ENCODE measurements around the gene ANKRD36.
"Not testable (repeated sequence)": the region's sequence is repeated elsewhere in the genome, so short reads cannot be mapped to it uniquely, and the experiment has no call there.

The ANKRD36 gene

DNA sequence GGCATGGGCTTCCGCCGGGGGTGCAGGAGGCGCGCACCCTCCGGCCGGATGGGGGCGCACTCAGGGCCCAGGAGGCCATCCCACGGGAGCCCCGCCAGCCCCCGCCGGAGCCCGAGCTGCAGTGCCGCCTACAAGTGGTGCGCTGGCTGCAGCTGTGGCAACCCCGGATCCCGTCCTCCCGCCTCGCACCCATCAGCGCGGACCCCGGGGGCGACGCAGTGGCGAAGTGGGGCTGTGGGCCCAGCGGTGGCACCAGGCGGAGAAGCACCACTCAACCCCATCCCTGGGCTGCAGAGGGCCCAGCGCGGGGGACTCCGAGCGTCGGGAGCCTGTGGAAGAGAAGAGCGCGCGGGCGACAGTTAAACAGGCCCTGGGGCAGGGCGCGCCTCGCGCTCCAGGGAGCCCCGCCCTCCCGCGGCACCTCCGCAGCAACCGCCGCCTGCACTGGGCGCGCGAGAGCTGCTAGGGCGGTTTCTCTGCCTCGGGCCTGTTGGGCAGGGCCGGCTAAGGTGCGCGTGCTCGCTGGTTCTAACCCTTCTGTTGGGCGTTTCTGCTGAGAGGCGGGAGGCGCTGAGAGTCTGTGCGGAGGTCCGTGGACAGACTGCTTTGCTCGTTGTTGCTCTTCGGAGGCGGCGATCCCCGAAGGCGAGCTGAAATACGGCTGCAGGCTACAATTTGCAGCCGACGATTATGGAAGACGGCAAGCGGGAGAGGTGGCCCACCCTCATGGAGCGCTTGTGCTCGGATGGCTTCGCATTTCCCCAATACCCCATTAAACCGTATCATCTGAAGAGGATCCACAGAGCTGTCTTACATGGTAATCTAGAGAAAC, at the start of gene ANKRD36:
Gene ANKRD36, plus strand, starts transcription at position 104 of the 832 bp plus-strand sequence. Its CDS starts 587 bp downstream, at position 691.
- peak; percentile 77 to 83 for DNase-seq (ENCODE audit: extremely low read depth in 1 of 2, low read depth in 1 of 2)

DNA sequence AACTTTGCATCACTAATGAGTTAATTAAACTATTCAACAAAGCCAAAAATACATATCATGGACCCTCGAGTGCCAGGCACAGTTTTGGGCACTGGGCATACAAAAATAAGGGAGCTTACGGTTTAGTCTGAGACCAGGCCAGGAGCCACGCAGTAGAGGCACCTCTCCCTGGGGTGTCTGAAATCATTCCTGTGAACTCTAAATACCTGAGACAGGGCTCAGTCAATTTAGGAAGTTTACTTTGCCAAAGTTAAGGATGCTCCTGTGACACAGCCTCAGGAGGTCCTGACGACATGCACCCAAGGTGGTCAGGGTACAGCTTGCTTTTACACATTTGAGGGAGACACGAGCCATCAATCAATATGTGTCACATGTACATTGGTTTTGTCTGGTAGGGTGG, 46.9 kb upstream of the ANKRD36 start:
- DNase-seq (ENCODE audit: extremely low read depth in 1 of 2, low read depth in 1 of 2) = not testable (repeated sequence)

- no peak for DNase-seq (ENCODE audit: extremely low read depth in 1 of 2, low read depth in 1 of 2)
Measured at GRCh38 chr2:97067279-97068004, 45.5 kb upstream of the ANKRD36 start.

DNA sequence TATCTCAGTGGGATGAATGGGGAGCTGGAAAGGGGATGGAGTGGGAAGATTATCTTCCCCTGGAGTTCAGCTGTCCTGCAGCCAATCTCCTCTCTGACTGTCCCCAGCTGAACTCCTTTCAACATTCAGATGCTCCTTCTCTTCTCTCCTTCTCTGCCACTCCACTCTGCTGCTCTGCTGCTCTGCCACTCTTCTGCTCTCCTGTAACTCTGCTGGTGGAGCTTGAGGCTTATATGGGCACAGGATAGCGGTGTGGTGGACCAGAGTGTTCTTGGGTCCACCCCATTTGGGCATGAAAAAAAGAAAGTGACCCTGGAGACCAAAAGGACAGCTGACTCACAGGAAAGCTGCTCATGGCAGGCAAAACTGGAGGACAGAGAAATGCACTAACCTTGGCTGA, 44.9 kb upstream of the ANKRD36 start:
- DNase-seq (ENCODE audit: extremely low read depth in 1 of 2, low read depth in 1 of 2) = no peak

DNA sequence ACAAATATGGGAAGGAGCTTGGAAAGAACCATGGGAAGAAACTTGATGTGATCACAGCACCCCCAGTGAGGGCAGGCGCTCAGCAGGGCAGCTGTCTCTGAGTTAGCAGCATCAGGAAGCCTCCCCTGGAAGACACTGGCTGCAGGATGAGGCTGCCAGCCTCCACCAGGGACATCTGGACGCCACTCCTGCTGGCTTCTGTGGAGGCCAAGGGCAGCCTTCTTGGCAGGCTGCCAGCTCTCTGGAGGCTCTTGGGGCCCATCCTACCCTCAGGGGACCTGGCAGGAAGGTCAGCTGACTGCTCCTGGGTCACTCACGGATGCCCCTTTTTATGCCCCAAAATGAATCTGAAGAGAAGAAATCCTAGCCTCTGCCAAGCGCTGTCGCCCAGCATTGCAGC, 44.2 kb upstream of the ANKRD36 start:
- DNase-seq (ENCODE audit: extremely low read depth in 1 of 2, low read depth in 1 of 2) = not testable (repeated sequence)

DNA sequence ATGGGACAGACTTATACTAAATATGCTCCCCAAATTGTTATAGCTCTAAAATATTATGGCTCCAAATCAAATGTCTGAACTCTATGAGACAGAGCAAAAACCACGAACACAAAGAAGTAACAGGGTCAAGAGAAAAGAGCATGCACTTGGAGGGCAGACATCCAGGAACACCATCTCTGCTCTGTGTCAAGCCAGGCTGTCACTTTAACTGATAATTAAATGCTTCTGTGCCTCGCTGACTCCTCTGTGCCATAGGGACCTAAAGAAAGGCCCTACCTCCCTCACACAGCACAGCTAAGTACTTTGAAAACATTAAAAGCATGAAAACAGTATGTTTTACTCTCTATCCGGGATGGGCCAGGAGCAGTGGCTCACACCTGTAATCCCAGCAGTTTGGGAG, 42.0 kb upstream of the ANKRD36 start:
- not testable (repeated sequence) for DNase-seq (ENCODE audit: extremely low read depth in 1 of 2, low read depth in 1 of 2)

DNA sequence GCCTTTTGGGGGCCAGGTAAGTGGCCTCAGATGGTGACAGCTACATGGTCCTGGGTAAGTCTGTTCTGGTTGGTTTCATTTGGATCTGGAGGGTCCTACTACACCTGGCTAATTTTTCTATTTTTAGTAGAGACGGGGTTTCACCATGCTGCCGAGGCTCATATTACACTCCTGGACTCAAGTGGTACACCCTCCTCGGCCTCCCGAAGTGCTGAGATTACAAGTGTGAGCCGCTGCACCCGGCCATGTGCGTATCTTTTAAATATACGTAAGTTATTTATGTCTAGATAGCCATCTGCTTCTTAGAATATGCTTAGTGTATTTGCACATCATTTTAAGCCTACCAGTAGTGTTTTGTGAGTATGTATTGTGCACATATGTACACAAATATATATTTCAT, 35.7 kb upstream of the ANKRD36 start:
- not testable (repeated sequence) for DNase-seq (ENCODE audit: extremely low read depth in 1 of 2, low read depth in 1 of 2)

DNA sequence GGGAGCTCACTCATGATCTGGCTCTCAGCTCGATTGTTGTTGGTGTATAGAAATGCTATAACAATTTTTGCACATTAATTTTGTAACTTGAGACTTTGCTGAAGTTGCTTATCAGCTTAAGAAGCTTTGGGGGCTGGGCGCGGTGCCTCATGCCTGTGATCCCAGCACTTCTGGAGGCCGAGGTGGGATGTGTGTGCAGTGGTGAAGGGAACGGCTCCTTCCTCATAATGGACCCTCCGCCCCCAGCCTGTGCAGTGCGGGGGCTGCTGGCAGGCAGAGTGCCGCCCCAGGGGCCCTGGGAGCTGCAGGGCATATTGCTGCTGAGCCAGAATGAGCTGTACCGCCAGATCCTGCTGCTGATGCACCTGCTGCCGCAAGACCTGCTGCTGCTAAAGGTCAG, 32.1 kb upstream of the ANKRD36 start:
- not testable (repeated sequence) for DNase-seq (ENCODE audit: extremely low read depth in 1 of 2, low read depth in 1 of 2)

DNA sequence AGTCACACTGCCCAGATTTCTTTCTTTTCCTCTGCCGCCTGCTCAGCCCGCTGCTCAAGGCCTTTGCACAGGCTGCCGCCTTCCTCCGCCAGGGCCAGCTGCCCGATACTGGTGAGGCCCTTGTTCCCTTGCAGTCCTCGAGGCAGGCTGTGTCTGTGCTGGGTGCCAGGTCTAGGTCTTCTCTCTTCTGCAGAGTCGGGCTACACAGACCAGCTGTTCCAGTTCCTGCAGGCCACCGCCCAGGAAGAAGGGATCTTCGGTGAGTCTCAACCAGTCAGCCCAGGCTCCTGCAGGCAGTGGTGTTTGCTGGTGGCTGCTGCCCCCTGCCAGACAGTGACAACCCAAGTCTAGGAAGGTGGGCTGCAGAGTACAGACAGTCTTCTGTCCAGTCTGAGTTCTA, 30.7 kb upstream of the ANKRD36 start:
- not testable (repeated sequence) for DNase-seq (ENCODE audit: extremely low read depth in 1 of 2, low read depth in 1 of 2)

DNA sequence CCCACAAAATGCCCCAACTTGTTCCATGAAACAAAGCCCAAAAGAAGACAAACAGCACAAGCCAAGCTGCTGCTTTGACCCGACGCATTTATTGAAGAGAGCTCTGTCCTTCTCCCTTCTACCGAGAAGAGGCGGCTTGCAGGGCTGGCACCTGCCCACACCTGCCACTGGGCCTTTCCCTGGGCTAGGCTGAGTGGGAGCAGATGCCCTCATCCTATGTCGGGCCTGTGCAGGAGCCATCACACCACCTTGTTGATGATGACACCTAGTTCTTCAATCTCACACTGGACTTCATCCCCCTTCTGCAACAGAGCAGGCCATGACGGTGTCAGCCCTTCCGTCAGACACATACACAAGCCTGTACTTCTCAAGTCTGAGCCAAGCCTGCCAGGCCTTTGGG, 29.4 kb upstream of the ANKRD36 start:
- not testable (repeated sequence) for DNase-seq (ENCODE audit: extremely low read depth in 1 of 2, low read depth in 1 of 2)

DNA sequence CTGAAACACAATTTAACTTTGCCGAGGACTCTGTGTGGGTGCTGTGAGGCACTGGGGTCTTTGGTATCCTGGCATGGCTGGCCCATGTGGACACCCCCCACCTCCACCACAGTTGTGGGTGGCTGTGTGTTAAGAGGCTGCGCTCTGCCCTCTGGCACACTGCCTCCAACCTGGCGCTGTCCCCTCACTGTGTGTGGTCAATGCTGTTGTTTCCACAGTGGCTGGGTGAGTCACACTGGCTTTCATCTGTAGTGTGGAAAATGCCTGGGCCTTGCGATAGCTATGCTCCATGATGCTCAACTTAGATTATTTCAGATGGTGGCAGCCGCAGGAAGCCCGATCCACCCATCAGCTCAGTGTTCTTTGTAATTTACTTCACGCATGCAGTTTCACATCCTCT, 27.9 kb upstream of the ANKRD36 start:
- DNase-seq (ENCODE audit: extremely low read depth in 1 of 2, low read depth in 1 of 2) = not testable (repeated sequence)

- DNase-seq (ENCODE audit: extremely low read depth in 1 of 2, low read depth in 1 of 2) = not testable (repeated sequence)
Measured at GRCh38 chr2:97088706-97089105, 24.2 kb upstream of the ANKRD36 start.

- not testable (repeated sequence) for DNase-seq (ENCODE audit: extremely low read depth in 1 of 2, low read depth in 1 of 2)
Measured at GRCh38 chr2:97092946-97093345, 20.0 kb upstream of the ANKRD36 start.

GRCh38 chr2:97093983-97094771, 18.8 kb upstream of the ANKRD36 start:
- DNase-seq (ENCODE audit: extremely low read depth in 1 of 2, low read depth in 1 of 2) = not testable (repeated sequence)

GRCh38 chr2:97094772-97095611, 18.0 kb upstream of the ANKRD36 start, which contains the start of gene FAHD2B:
Gene FAHD2B (minus strand): TSS chr2:97094882. CDS start chr2:97091706, 3,176 bp downstream.
- peak; percentile 55 to 85 for DNase-seq (ENCODE audit: extremely low read depth in 1 of 2, low read depth in 1 of 2)

GRCh38 chr2:97095661-97096060, 17.3 kb upstream of the ANKRD36 start:
- DNase-seq (ENCODE audit: extremely low read depth in 1 of 2, low read depth in 1 of 2) = no peak

DNA sequence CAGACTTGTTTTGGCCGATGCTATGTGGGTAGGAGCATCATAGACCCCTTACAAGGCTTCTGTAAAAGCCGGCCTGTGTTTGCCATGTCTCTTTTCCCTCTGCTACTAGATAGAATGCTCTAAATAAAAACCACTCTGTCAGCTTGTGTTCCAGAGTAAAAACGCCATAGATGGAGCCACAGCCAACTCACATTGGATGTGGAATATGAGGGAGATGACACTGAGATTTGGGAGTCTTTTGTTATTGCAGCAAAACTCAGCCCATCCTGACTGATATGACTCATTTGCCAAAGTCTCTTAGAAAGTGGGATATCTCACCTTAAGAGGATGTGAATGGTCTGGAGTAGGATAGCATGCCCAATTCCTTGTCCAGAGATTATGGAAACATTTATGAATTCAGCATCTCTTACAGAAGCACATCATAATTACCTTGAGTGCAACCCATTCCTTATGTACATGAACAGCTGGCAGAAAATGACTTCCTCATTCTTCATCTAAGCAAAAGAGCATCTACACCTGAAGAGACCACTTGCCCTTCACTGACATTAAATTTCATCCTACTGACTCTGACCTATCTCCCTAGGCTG, 14.1 kb upstream of the ANKRD36 start:
- DNase-seq (ENCODE audit: extremely low read depth in 1 of 2, low read depth in 1 of 2) = not testable (repeated sequence)

DNA sequence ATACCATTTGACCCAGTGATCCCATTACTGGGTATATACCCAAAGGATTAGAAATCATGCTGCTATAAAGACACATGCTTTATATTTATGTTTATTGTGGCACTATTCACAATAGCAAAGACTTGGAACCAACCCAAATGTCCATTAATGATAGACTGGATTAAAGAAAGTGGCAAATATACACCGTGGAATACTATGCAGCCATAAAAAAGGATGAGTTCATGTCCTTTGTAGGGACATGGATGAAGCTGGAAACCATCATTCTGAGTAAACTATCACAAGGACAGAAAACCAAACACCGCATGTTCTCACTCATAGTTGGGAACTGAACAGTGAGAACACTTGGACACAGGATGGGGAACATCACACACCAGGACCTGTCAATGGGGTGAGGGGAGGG, 6.1 kb upstream of the ANKRD36 start:
- not testable (repeated sequence) for DNase-seq (ENCODE audit: extremely low read depth in 1 of 2, low read depth in 1 of 2)

GRCh38 chr2:97111246-97111645, 1.7 kb upstream of the ANKRD36 start:
- DNase-seq (ENCODE audit: extremely low read depth in 1 of 2, low read depth in 1 of 2) = not testable (repeated sequence)

All from stimulated activated CD8-positive, alpha-beta memory T cell treated with anti-CD3 and anti-CD28 coated beads, Interleukin-7, amount 100 ng/mL, for 48 hours (primary cell).